Activated B cell treated with CpG ODN at 0.5 μM for 24 hours (primary cell): ENCODE results near the gene DSCAM. TPM values are rescaled to one million over a fixed set of nuclear protein-coding genes. Genes with fewer than 3 reads are reported as not detected.

Source experiments
- ATAC-seq: fragments of 200-7000 bp; cut with Tn5 transposase; one replicate; pipeline ENCODE4 v1.10.0; 2021; ENCODE audit warnings: low read depth, mild to moderate bottlenecking, moderate library complexity
- CTCF ChIA-PET: fragments of 350-600 bp; sonication (Branson Sonifier 250); formaldehyde crosslinking; loops from one replicate; lab custom pipeline; 2021; ENCODE audit warnings: antibody characterized with exemption; lab: Charles Lee
- POLR2A ChIA-PET: fragments of 350-600 bp; sonication (Branson Sonifier 250); formaldehyde crosslinking; loops from one replicate; lab custom pipeline; 2021; ENCODE audit warnings: antibody characterized with exemption; lab: Charles Lee
- DNase-seq: peaks from one replicate; pipeline ENCODE4 v3.0.0; 2022
- H3K27ac Mint-ChIP-seq: one replicate; pipeline ENCODE4 v1.8.0; 2020; ENCODE audit warnings: mixed read lengths
- H3K27me3 Mint-ChIP-seq: one replicate; pipeline ENCODE4 v1.8.0; 2021; ENCODE audit warnings: mixed read lengths
- H3K36me3 Mint-ChIP-seq: one replicate; pipeline ENCODE4 v1.8.0; 2021; ENCODE audit warnings: low read depth, mixed read lengths
- H3K4me1 Mint-ChIP-seq: one replicate; pipeline ENCODE4 v1.8.0; 2021; ENCODE audit warnings: mixed read lengths
- H3K4me3 Mint-ChIP-seq: one replicate; pipeline ENCODE4 v1.8.0; 2020; ENCODE audit warnings: mild to moderate bottlenecking, mixed read lengths
- H3K9me3 Mint-ChIP-seq: one replicate; pipeline ENCODE4 v1.8.0; 2020; ENCODE audit warnings: mixed read lengths
- CTCF ChIP-seq: fragments of 200-600 bp; IDR thresholded peaks from one replicate; pipeline ENCODE4 v1.8.0; 2022; ENCODE audit warnings: antibody characterized with exemption, mild to moderate bottlenecking
- intact Hi-C: fragments of 100-400 bp; cut with micrococcal nuclease; formaldehyde crosslinking; loops from one replicate; pipeline ENCODE4 v1.15.1; 2024
- total RNA-seq: library from RNA; stranded (reverse); gene quantifications from 2 replicates; pipeline ENCODE4 v1.2.3, GENCODE V29; 2022

DSCAM gene
- total RNA-seq, 1 donor from 2014 or later: not detected

DNA sequence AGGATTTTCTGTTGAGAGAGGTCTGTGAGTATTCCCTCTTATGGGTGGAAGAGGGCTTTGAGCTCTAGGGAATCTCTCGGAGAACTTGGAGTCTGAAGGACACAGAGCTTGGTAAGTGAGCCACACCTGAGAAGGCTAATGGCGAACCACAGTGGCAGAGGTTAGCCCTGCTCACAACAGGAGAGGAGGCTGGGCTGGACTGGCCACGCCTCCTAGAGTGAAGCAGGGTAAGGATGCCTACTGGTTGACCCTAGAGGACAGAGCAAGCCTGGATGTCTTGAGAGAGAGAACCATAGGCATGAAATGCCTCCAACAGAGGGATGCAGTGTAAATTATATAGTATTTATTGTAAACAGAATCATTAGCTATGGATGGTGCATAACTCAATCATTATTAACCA, 747.1 kb downstream of the DSCAM start:
- ChIA-PET POLR2A (no interaction called here), CTCF (no interaction called here)
- no peak for TF ChIP-seq CTCF
- Mint-ChIP-seq H3K4me3 (no peak overlapping the region), H3K27me3 (no peaks in the 10 kb centered on the region), H3K9me3 (peaks cover 17% of the 10 kb centered on the region), H3K4me1 (no peaks in the 10 kb centered on the region), H3K27ac (no peak overlapping the region), H3K36me3 (no peaks in the 10 kb centered on the region)
- intact Hi-C loops: no loop called here
- ATAC-seq (no peak), DNase-seq (no peak)

GRCh38 chr21:40095477-40095876, 751.5 kb downstream of the DSCAM start:
- DNase-seq (no peak), ATAC-seq (no peak)
- Mint-ChIP-seq H3K4me3 (no peak overlapping the region), H3K36me3 (no peaks in the 10 kb centered on the region), H3K27me3 (no peaks in the 10 kb centered on the region), H3K9me3 (peaks cover 17% of the 10 kb centered on the region), H3K27ac (no peak overlapping the region), H3K4me1 (no peaks in the 10 kb centered on the region)
- no peak for TF ChIP-seq CTCF
- POLR2A ChIA-PET: no interaction called here
- intact Hi-C loops: no loop called here
- CTCF ChIA-PET: no interaction called here

- intact Hi-C loops: no loop called here
- Mint-ChIP-seq H3K27me3 (no peaks in the 10 kb centered on the region), H3K9me3 (no peaks in the 10 kb centered on the region), H3K27ac (no peak overlapping the region), H3K4me1 (no peaks in the 10 kb centered on the region), H3K4me3 (no peak overlapping the region), H3K36me3 (no peaks in the 10 kb centered on the region)
- ChIA-PET POLR2A (no interaction called here), CTCF (no interaction called here)
- DNase-seq (no peak), ATAC-seq (no peak)
- TF ChIP-seq CTCF: no peak
These were observed 766.6 kb downstream of the DSCAM start for GRCh38 chr21:40080385-40080784.

GRCh38 chr21:40074710-40075109, 772.2 kb downstream of the DSCAM start:
- Mint-ChIP-seq H3K36me3 (no peaks in the 10 kb centered on the region), H3K9me3 (no peaks in the 10 kb centered on the region), H3K27me3 (no peaks in the 10 kb centered on the region), H3K4me1 (no peaks in the 10 kb centered on the region), H3K27ac (no peak overlapping the region), H3K4me3 (no peak overlapping the region)
- intact Hi-C loops: no loop called here
- ATAC-seq: no peak
- ChIA-PET POLR2A (no interaction called here), CTCF (no interaction called here)
- DNase-seq: no peak
- no peak for TF ChIP-seq CTCF

DNA sequence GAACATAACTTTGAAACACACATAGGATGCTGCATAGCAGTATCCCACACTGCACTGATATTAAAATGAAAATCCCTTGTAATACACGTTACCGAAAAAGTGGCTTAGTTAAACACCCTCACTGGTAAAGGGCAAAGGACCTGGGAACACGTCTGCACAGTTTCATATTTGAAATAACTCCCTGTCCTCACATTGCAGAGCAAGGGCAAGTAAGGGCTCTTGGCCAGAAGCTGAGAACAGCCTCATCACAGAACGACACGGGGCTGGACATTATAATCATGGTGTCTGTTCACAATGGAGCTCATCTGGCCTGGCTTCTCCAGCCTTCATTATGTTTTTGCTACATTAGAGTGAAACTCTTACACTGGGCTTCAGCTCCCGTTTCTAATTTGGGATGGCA, 772.8 kb downstream of the DSCAM start:
- no peak for DNase-seq
- no peak for ATAC-seq
- CTCF ChIA-PET: no interaction called here
- no peak for TF ChIP-seq CTCF
- no peaks in the 10 kb centered on the region for H3K4me1 Mint-ChIP-seq
- no peaks in the 10 kb centered on the region for H3K36me3 Mint-ChIP-seq
- no peaks in the 10 kb centered on the region for H3K9me3 Mint-ChIP-seq
- H3K27me3 Mint-ChIP-seq: no peaks in the 10 kb centered on the region
- intact Hi-C loops: no loop called here
- POLR2A ChIA-PET: no interaction called here
- H3K4me3 Mint-ChIP-seq: no peak overlapping the region
- no peak overlapping the region for H3K27ac Mint-ChIP-seq
